ENCODE results near the gene CCDC142. TPM values are rescaled to one million over a fixed set of nuclear protein-coding genes. Genes with fewer than 3 reads are reported as not detected.

Gene CCDC142
- total RNA-seq, 4 donors from 2014 or later: 9.6 to 27.8 (median 19.2) TPM

DNA sequence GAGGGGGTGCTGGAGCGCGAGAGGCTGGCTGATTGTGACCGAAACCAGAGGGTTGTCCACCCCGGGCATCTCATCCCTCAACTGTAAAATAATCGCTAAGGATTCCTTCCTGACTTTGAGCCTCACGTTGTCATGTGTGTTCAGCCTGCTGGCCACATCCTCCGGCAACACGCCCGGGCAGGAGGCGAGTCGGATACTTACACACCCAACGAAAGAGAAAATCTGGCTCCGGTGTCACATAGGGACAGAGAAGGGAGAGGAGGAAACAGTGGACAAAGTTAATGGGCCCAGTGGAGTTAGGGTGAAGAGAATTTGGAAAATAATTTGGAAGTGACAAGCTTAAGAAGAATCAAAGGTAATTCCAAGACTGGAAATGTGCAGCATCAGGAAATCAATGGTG is 33.9 kb upstream of the CCDC142 start:
- intact Hi-C loops (cut with DNase I): no loop called here

DNA sequence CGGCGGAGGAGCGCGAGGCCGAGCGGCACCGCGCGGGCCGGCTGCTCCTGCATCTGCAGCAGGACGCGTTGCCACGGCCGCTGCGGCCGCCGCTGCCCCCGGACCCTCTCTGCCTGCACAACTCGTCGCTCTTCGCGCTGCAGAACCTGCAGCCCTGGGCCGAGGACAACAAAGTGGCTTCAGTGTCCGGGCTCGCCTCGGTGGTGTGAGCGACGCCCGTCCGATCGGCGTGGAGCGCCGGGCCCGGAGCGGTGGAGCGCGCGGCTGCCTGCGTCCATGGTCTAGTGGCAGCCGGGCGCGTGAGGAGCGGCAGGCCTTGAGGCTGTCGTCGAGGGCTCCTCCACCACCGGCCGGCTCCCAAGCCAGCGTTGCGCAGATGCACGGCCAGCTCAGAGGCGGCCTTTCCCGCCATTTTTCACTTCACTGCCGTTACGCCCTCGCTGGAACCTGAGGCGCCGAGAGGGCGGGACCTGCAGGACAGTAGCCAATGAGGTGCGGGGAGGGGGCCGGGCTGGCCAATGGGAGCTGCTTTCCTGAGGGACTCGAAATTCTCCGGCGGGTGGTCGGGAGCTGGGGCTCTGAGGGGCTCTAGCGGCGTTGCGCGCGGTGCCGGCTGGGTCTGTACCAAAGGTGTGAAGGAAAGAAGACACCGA is 33.3 kb upstream of the CCDC142 start:
- intact Hi-C loops (cut with DNase I): no loop called here
- no peaks in the 10 kb centered on the region for H3K36me3 ChIP-seq
- no peak overlapping the region for H3K27ac ChIP-seq (replicated peaks in 1 of 4)
- H3K4me1 ChIP-seq: peaks cover 29 to 32% (median 32%) of the 10 kb centered on the region in 4 donors
- no peak for TF ChIP-seq EP300 (IDR thresholded peaks at IDR 0.05)
- no peak for TF ChIP-seq POLR2AphosphoS5 (IDR thresholded peaks at IDR 0.05)
- TF ChIP-seq, protein P1, sequence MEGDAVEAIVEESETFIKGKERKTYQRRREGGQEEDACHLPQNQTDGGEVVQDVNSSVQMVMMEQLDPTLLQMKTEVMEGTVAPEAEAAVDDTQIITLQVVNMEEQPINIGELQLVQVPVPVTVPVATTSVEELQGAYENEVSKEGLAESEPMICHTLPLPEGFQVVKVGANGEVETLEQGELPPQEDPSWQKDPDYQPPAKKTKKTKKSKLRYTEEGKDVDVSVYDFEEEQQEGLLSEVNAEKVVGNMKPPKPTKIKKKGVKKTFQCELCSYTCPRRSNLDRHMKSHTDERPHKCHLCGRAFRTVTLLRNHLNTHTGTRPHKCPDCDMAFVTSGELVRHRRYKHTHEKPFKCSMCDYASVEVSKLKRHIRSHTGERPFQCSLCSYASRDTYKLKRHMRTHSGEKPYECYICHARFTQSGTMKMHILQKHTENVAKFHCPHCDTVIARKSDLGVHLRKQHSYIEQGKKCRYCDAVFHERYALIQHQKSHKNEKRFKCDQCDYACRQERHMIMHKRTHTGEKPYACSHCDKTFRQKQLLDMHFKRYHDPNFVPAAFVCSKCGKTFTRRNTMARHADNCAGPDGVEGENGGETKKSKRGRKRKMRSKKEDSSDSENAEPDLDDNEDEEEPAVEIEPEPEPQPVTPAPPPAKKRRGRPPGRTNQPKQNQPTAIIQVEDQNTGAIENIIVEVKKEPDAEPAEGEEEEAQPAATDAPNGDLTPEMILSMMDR (IDR thresholded peaks at IDR 0.05): no peak
- TF ChIP-seq POLR2A (IDR thresholded peaks at IDR 0.05; ENCODE audit: low read depth): no peak
- 17% methylated on average over 7 of the region's 72 CpGs for WGBS
- H3K9me3 ChIP-seq: no peaks in the 10 kb centered on the region
- peaks cover 18 to 100% (median 67%) of the 10 kb centered on the region in 4 donors for H3K27me3 ChIP-seq
- H3K4me3 ChIP-seq: peak overlapping the region; percentile 36 to 53 (median 42)
- DNase-seq (ENCODE audit: extremely low spot score): no peak

More for the DNA sequence above, 33.9 kb upstream of the CCDC142 start:
- Histone ChIP-seq H3K36me3 (no peaks in the 10 kb centered on the region), H3K9me3 (no peaks in the 10 kb centered on the region), H3K4me1 (peaks cover 29 to 32% (median 32%) of the 10 kb centered on the region in 4 donors), H3K27ac (replicated peaks in 1 of 4) (no peak overlapping the region), H3K27me3 (peaks cover 18 to 99% (median 63%) of the 10 kb centered on the region in 4 donors), H3K4me3 (peak overlapping the region in 3 of 4 donors; percentile 39 to 53 (median 44))
- no peak for TF ChIP-seq EP300 (IDR thresholded peaks at IDR 0.05)
- no peak for TF ChIP-seq POLR2A (IDR thresholded peaks at IDR 0.05; ENCODE audit: low read depth)
- TF ChIP-seq, protein P1 (IDR thresholded peaks at IDR 0.05): no peak
- TF ChIP-seq POLR2AphosphoS5 (IDR thresholded peaks at IDR 0.05): no peak
- 72% methylated on average over 13 of the region's 13 CpGs for WGBS
- no peak for DNase-seq (ENCODE audit: extremely low spot score)

DNA sequence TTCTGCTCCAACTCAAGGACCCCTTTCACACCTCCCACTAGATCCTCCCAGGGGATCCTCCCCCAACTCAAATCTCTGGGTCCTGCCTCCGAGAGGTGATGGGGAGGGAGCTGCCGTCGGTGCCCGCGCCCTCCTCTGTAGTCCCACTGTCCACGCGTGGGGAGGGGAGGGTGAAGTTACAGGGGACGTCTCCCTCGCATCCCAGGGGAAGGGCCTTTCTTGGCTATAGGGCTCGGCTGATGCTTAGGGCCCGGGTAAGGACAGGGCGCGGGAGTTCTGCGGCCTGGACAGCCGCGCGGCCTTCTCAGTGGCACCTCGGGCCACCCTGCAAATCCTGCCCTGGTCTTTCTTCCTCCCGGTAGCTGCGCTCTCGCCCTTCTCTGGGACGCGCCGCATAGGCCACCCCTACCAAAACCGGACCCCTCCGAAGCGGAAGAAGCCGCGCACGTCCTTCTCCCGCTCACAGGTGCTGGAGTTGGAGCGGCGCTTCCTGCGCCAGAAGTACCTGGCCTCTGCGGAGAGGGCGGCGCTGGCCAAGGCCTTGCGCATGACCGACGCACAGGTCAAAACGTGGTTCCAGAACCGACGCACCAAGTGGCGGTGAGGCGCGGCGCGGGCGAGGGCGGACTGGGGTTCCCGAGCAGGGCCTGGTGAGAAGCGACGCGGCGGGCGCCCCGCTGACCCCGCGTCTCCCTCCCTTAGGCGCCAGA is 32.6 kb upstream of the CCDC142 start:
- DNase-seq (ENCODE audit: extremely low spot score): no peak
- Histone ChIP-seq H3K4me1 (peaks cover 29 to 32% (median 32%) of the 10 kb centered on the region in 4 donors), H3K36me3 (no peaks in the 10 kb centered on the region), H3K27me3 (peaks cover 18 to 100% (median 72%) of the 10 kb centered on the region in 4 donors), H3K4me3 (peak overlapping the region; percentile 36 to 53 (median 42)), H3K27ac (replicated peaks in 1 of 4) (no peak overlapping the region), H3K9me3 (no peaks in the 10 kb centered on the region)
- intact Hi-C loops (cut with DNase I): no loop called here
- TF ChIP-seq, protein P1 (IDR thresholded peaks at IDR 0.05): no peak
- no peak for TF ChIP-seq POLR2AphosphoS5 (IDR thresholded peaks at IDR 0.05)
- TF ChIP-seq POLR2A (IDR thresholded peaks at IDR 0.05; ENCODE audit: low read depth): no peak
- no peak for TF ChIP-seq EP300 (IDR thresholded peaks at IDR 0.05)
- 6% methylated on average over 24 of the region's 60 CpGs for WGBS

DNA sequence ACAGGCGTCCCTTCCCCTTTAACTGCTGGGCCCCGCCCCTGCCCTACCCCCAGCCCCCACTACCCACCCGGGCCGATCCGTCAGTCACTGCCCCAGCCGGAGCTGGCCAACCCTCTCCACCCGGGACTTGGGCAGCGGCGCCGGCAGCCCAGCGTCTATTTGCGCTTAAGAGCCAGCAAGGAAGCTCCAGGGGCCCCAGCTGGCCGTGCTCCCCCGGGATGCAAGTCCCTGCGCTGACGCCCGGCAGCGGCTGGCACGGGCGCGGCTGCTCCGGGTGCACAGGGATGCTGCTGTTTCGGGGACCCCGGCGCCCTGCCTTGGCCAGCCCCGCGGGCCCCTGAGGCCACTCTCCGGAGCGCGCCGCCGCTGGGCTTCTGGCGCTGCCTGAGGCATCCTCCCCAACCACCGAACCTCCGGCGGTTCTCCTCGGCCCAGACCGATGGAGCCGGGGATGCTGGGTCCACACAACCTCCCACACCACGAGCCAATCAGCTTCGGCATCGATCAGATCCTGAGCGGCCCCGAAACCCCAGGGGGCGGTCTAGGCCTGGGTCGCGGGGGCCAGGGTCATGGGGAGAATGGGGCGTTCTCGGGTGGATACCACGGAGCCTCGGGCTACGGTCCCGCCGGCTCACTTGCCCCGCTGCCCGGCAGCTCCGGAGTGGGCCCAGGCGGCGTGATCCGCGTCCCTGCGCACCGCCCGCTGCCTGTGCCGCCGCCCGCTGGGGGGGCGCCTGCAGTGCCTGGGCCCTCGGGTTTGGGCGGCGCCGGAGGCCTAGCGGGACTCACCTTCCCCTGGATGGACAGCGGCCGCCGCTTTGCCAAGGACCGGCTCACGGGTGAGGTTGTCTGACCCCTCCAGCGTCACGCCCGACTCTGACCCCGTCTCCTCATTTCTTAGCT is 31.8 kb upstream of the CCDC142 start, which contains the start of gene TLX2:
Gene TLX2 (plus strand): TSS at position 83 of the 903 bp plus-strand sequence. CDS start 357 bp downstream, at position 440.
- H3K36me3 ChIP-seq: no peaks in the 10 kb centered on the region
- DNase-seq (ENCODE audit: extremely low spot score): no peak
- H3K9me3 ChIP-seq: no peaks in the 10 kb centered on the region
- intact Hi-C loops (cut with DNase I): no loop called here
- no peak for TF ChIP-seq POLR2AphosphoS5 (IDR thresholded peaks at IDR 0.05)
- no peak for TF ChIP-seq EP300 (IDR thresholded peaks at IDR 0.05)
- TF ChIP-seq POLR2A (IDR thresholded peaks at IDR 0.05; ENCODE audit: low read depth): no peak
- TF ChIP-seq, protein P1 (IDR thresholded peaks at IDR 0.05): no peak
- peaks cover 18 to 100% (median 70%) of the 10 kb centered on the region in 4 donors for H3K27me3 ChIP-seq
- peak within 1 kb of the TSS in 2 of 4 donors; percentile 19 to 23 for H3K4me3 ChIP-seq
- H3K27ac ChIP-seq (replicated peaks in 1 of 4): no peak within 1 kb of the TSS
- H3K4me1 ChIP-seq: peaks cover 29 to 32% (median 32%) of the 10 kb centered on the region in 4 donors
- WGBS: 2% methylated on average over 31 of the region's 82 CpGs
